Measurements from ENCODE around the gene TTC16. TPM values are rescaled to one million over a fixed set of nuclear protein-coding genes. Genes with fewer than 3 reads are reported as not detected.
A peak's percentile ranks its signal among the peaks of the same experiment; 100 is the strongest.

TTC16 gene
- total RNA-seq, 1 donor from 2014 or later, result not detected

DNA sequence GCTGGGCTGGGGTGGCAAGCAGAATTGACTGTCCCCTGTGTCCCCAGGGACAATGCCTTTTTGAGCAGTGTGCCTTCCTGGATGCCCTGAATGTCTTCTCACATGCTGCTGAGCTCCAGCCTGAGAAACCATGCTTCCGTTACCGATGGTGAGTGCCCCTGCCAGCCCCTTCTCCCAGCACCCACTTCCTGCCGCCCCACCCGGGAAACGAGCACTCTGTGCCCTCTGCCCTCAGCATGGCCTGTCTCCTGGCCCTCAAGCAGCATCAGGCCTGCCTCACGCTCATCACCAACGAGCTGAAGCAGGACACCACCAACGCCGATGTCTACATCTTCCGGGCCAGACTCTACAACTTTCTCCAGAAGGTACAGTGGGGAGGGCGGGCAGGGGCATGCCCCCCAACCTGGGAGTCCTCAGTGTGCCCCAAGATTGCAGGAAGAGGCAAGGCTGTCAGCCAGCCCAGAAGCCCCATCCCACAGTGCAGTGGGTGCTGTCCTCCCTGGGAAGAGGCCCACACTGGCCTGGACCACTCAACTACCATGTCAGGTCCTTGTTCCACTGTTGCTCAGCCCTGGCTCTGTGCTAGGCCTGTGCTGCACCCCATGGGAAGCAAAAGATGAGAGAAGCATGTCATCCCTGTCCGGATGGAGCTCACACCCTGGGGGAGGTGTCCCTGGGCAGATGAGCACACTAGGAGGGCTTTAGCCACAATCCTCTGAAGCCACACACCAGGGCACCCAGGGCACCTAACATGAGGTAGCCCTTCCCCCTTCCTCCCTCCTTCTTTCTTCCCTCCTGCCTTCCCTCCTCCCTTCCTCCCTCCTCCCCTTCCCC lies 4.4 kb downstream of the TTC16 start:
- H3K27ac ChIP-seq, result no peak overlapping the region
- no peaks in the 10 kb centered on the region for H3K9me3 Mint-ChIP-seq

DNA sequence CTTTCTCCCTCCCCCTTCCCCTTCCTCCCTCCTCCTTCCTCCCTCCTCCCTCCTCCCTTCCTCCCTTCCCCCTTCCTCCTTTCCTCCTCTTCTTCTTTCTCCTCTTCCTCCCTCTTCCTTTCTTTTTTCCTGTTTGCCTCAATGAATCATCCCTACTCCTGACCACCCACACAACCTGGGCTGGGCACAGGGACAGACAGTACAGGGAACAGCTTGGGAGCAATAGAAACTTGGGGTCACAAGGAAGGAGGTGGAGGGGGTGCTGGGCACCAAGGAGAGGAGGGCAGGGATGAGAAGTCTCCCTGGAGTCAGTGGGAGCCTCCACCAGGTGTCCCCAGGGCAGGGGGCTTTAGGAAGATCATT lies 5.0 kb downstream of the TTC16 start:
- DNase-seq (ENCODE audit: low spot score), result no peak
- Histone ChIP-seq H3K4me1 (no peaks in the 10 kb centered on the region), H2AFZ (replicated peaks) (no peak overlapping the region), H3K27me3 (no peaks in the 10 kb centered on the region), H3K9ac (no peak overlapping the region), H3K79me2 (ENCODE audit: low read depth) (no peaks in the 10 kb centered on the region), H3K36me3 (no peaks in the 10 kb centered on the region), H3F3A (ENCODE audit: low read depth) (peaks cover 7% of the 10 kb centered on the region), H4K20me1 (ENCODE audit: low read depth) (no peaks in the 10 kb centered on the region), H3K9me3 (ENCODE audit: low read depth) (no peaks in the 10 kb centered on the region), H3K27ac (no peak overlapping the region), H3K4me3 (no peak overlapping the region), H3K4me2 (no peak overlapping the region)
- Mint-ChIP-seq H3K4me3 (no peak overlapping the region), H3K9me3 (no peaks in the 10 kb centered on the region), H3K27ac (peak overlapping the region; percentile 66), H3K27me3 (ENCODE audit: insufficient read depth, low read depth) (peaks cover 10% of the 10 kb centered on the region), H3K36me3 (no peaks in the 10 kb centered on the region), H3K4me1 (peaks cover 6% of the 10 kb centered on the region)
- TF ChIP-seq EZH2 (IDR thresholded peaks at IDR 0.05) (no peak), CTCF (IDR thresholded peaks at IDR 0.05) (no peak), EZH2phosphoT487 (IDR thresholded peaks at IDR 0.05) (no peak)

More for the DNA sequence above, 4.4 kb downstream of the TTC16 start:
- no peaks in the 10 kb centered on the region for H3K4me1 ChIP-seq
- no peaks in the 10 kb centered on the region for H3K9me3 ChIP-seq (ENCODE audit: low read depth)
- no peaks in the 10 kb centered on the region for H3K79me2 ChIP-seq (ENCODE audit: low read depth)
- no peaks in the 10 kb centered on the region for H4K20me1 ChIP-seq (ENCODE audit: low read depth)
- peaks cover 10% of the 10 kb centered on the region for H3K27me3 Mint-ChIP-seq (ENCODE audit: insufficient read depth, low read depth)
- H3K27me3 ChIP-seq, result no peaks in the 10 kb centered on the region
- no peaks in the 10 kb centered on the region for H3K36me3 Mint-ChIP-seq
- H3K4me2 ChIP-seq, result no peak overlapping the region
- H3F3A ChIP-seq (ENCODE audit: low read depth), result peaks cover 7% of the 10 kb centered on the region
- no peaks in the 10 kb centered on the region for H3K36me3 ChIP-seq
- H3K9ac ChIP-seq, result no peak overlapping the region
- no peak for DNase-seq (ENCODE audit: low spot score)
- H3K4me3 ChIP-seq, result no peak overlapping the region
- H3K4me3 Mint-ChIP-seq, result no peak overlapping the region
- TF ChIP-seq EZH2 (IDR thresholded peaks at IDR 0.05) (no peak), CTCF (IDR thresholded peaks at IDR 0.05) (no peak), EZH2phosphoT487 (IDR thresholded peaks at IDR 0.05) (no peak)
- H3K4me1 Mint-ChIP-seq, result peaks cover 9% of the 10 kb centered on the region
- no peak overlapping the region for H2AFZ ChIP-seq (replicated peaks)
- H3K27ac Mint-ChIP-seq, result peak overlapping the region; percentile 0

- Mint-ChIP-seq H3K9me3 (no peaks in the 10 kb centered on the region), H3K27me3 (ENCODE audit: insufficient read depth, low read depth) (peaks cover 10% of the 10 kb centered on the region), H3K4me1 (peaks cover under 1% of the 10 kb centered on the region), H3K27ac (peak overlapping the region; percentile 66), H3K4me3 (no peak overlapping the region), H3K36me3 (no peaks in the 10 kb centered on the region)
- no peak for DNase-seq (ENCODE audit: low spot score)
- no peak overlapping the region for H3K9ac ChIP-seq
- H3K4me1 ChIP-seq, result no peaks in the 10 kb centered on the region
- no peaks in the 10 kb centered on the region for H3K27me3 ChIP-seq
- H3K4me3 ChIP-seq, result no peak overlapping the region
- no peaks in the 10 kb centered on the region for H3K79me2 ChIP-seq (ENCODE audit: low read depth)
- H3K27ac ChIP-seq, result no peak overlapping the region
- TF ChIP-seq EZH2phosphoT487 (IDR thresholded peaks at IDR 0.05), result no peak
- no peak for TF ChIP-seq EZH2 (IDR thresholded peaks at IDR 0.05)
- no peak for TF ChIP-seq CTCF (IDR thresholded peaks at IDR 0.05)
- H4K20me1 ChIP-seq (ENCODE audit: low read depth), result no peaks in the 10 kb centered on the region
- no peak overlapping the region for H3K4me2 ChIP-seq
- H3F3A ChIP-seq (ENCODE audit: low read depth), result peaks cover 7% of the 10 kb centered on the region
- no peaks in the 10 kb centered on the region for H3K9me3 ChIP-seq (ENCODE audit: low read depth)
- no peaks in the 10 kb centered on the region for H3K36me3 ChIP-seq
- H2AFZ ChIP-seq (replicated peaks), result peak overlapping the region; percentile 1
Measured at GRCh38 chr9:127721391-127721821, 5.5 kb downstream of the TTC16 start.
